GM12864 (cell line): ENCODE results near the gene OXGR1.

Experiments
- DNase-seq: peaks from one replicate; pipeline ENCODE4 v3.0.0-alpha.2; 2011; ENCODE audit warnings: low read depth
- H3K4me3 ChIP-seq: 2 replicates; pipeline ENCODE4 v1.5.1; 2011; ENCODE audit warnings: mild to moderate bottlenecking, low read depth, low read length, control low read depth
- CTCF ChIP-seq: IDR thresholded peaks from 2 replicates; pipeline ENCODE4 v1.5.1; 2011; ENCODE audit warnings: low read depth, mild to moderate bottlenecking, moderate library complexity, low read length, control low read depth, inconsistent platforms; ENCODE audit errors: missing control alignments

OXGR1 gene

DNA sequence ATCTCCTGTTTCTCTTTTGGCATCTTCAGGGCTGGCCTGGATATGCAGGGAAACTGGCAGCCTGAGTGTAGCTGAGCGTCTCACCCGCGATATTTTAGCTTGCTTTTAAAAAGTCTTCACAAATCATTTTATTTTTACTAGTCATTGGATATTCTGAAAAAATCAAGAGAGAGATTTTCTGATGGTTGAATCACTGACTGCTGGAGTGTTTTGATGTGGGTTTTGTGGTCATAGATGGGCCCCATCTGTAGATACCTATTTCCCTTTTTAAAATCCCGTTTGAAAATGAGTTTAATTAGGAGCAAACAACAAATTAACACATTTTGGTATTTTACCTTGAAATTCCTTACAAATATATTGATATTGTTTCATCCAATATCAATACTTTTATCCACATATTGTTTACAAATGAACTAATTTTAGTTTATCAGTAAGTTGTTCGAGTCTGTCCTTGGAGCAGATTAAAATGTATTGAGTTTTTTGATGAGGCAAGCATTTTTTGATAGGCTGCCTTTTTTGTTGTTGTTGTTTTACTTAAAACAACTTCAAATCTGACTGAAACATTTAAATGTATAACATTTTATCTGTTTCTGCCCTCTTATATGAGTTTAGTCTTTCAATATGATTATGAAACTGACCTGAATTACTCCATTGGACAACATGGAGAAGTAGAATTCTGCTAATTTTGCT, 21.5 kb upstream of the OXGR1 start:
- no peak for TF ChIP-seq CTCF
- DNase-seq = no peak

DNA sequence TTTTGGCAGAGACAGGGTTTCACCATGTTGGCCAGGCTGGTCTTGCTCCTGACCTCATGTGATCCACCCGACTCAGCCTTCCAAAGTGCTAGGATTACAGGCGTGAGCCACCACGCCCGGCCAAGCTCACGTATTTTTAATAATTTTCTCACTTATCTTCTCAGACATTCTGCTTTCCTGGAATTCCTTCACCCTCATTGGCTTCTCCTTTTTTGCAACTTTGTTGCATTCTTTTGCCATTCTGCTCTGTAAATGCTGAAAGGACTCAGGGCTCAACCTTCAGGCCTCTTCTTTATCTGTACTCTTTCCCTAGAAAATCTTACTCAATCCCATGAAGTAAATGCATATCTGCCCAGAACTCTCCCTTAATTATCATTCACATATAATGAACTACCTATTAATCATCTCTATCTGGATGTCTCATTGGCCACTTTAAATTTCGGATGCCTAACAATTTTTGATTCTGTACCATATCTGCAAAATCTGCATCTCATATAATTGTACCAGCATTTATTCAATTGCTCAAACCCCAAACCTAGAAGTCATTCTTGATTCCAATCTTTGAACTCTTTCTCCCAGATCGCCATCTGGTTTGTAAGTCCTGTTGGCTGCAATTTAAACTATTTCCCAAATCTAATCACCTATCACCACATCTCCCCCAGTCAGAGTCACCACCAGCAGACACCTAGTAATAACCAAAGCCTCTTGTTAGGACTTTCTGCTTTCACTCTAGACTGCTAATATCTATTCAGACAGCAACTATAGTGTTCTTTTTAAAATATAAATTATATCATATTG, 18.2 kb upstream of the OXGR1 start:
- H3K4me3 ChIP-seq = no peak overlapping the region
- TF ChIP-seq CTCF = no peak
- DNase-seq = no peak

More for the DNA sequence above, 21.5 kb upstream of the OXGR1 start:
- no peak overlapping the region for H3K4me3 ChIP-seq

DNA sequence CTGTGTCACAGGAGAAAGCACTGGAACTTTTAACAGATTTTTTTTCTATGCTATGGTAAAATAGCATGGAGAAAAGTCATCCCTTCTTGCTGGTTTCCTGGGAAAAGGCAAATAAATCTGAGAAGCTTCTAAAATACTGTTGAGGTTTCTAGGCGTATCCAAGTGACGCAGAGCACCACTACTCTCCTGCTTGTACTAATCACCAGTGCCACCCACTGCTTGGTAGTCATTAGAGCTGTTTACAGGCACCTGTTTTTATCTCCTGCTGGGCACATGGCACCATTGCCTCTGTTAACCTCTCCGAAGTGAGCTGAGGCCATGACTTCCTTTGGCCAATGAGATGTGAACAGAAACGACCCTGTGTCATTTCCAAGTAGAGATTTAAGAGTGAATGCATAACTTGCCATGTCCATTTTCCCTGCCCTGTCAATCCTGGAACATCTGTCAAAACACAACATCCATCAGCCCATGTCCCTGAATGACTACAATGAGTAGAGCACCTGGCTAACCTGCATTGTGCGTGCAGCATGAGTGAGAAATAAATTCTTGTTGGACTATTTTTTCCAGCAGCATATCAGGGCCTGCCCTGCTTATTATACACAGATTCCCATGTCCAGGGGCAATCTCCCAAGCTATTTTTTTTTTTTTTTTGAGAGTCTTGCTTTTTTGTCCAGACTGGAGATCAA, 17.3 kb upstream of the OXGR1 start:
- DNase-seq = no peak
- TF ChIP-seq CTCF = no peak
- no peak overlapping the region for H3K4me3 ChIP-seq

GRCh38 chr13:97008643-97009042, 14.4 kb upstream of the OXGR1 start:
- TF ChIP-seq CTCF = no peak
- no peak for DNase-seq
- H3K4me3 ChIP-seq = no peak overlapping the region

DNA sequence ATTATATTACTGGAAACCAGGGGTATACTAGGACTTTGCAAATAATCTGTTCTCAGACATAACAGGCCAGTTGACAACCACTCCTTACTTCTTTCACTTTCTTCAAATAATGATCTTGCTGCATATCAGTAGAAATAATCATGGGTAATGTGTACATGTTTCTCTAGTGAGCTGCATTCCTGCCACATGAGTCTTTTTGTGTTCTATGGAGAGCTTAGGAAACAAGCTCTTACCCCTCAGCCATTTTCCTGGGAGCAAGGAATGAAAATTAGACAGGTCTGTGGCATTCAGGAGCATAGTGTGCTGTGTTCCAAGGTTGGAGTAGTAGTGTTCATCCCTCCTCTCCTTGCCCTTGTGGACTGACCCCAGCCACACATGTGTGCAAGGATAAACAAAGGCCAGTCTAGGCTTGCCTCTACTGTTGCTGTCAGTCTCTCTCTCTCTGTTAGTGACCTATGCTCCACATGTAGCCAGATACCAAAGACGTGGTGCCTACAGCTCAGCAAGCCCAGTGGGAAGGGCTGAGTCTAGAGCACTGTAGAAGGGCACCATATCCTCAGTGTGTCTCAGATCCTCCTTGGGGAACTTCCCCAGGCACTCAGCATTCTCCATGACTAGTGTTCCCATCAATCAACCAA, 11.5 kb upstream of the OXGR1 start:
- no peak for DNase-seq
- TF ChIP-seq CTCF = no peak
- H3K4me3 ChIP-seq = no peak overlapping the region

- H3K4me3 ChIP-seq = no peak overlapping the region
- DNase-seq = no peak
- TF ChIP-seq CTCF = no peak
Measured at GRCh38 chr13:97004886-97005285, 10.6 kb upstream of the OXGR1 start.
